VCaP (cell line): Measurements from ENCODE around the gene ICAM1.

Source experiments
- H3K27ac ChIP-seq: fragments of 450-650 bp; 2 replicates; pipeline ENCODE4 v1.5.1; 2017
- CTCF ChIP-seq: fragments of 450-650 bp; conservative IDR thresholded peaks from 2 replicates; pipeline ENCODE4 v1.5.1; 2017; ENCODE audit warnings: mild to moderate bottlenecking, moderate library complexity

ICAM1 gene

DNA sequence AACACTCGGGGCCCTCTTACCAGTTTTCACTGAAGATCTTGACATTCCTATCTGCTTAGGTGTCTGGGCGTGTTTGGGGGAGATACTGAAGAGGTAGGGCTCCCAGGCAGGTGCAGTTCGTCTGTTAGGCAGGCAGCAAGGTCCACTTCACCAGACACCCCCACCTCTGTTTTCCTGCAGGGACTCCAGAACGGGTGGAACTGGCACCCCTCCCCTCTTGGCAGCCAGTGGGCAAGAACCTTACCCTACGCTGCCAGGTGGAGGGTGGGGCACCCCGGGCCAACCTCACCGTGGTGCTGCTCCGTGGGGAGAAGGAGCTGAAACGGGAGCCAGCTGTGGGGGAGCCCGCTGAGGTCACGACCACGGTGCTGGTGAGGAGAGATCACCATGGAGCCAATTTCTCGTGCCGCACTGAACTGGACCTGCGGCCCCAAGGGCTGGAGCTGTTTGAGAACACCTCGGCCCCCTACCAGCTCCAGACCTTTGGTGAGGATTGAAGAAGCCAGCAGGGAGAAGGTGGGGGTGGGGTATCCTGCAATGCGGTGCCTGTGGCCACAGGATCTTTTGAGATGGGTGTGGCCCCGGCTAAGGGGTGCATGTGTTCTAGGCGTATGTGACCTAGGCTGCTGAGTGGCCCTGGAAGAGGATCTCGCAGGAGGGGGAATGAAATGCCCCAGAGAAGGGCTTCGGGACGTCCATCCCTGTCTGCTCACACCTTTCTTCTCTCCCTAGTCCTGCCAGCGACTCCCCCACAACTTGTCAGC is 12.6 kb downstream of the ICAM1 start:
- TF ChIP-seq CTCF: no peak
- no peak overlapping the region for H3K27ac ChIP-seq

- no peak for TF ChIP-seq CTCF
Observed at GRCh38 chr19:10284065-10284959, 13.4 kb downstream of the ICAM1 start.

DNA sequence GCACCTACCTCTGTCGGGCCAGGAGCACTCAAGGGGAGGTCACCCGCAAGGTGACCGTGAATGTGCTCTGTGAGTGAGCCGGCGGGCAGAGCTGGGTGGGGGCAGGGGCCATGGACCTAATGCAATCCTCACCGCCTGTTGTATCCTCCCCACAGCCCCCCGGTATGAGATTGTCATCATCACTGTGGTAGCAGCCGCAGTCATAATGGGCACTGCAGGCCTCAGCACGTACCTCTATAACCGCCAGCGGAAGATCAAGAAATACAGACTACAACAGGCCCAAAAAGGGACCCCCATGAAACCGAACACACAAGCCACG is 14.0 kb downstream of the ICAM1 start:
- TF ChIP-seq CTCF: no peak
- no peak overlapping the region for H3K27ac ChIP-seq

More at GRCh38 chr19:10284065-10284959, 13.4 kb downstream of the ICAM1 start:
- H3K27ac ChIP-seq: no peak overlapping the region

GRCh38 chr19:10285393-10285792 is 14.5 kb downstream of the ICAM1 start:
- no peak for TF ChIP-seq CTCF
- no peak overlapping the region for H3K27ac ChIP-seq

- TF ChIP-seq CTCF: no peak
- H3K27ac ChIP-seq: no peak within 1 kb of the TSS
Observed at GRCh38 chr19:10286803-10287737, 16.1 kb downstream of the ICAM1 start, which contains the start of gene ICAM4. Gene ICAM4 (plus strand): TSS chr19:10286955. CDS start chr19:10287013, 58 bp downstream.

- H3K27ac ChIP-seq: no peak overlapping the region; the same call in 1 of the 2 replicates
- TF ChIP-seq CTCF: no peak
Observed at GRCh38 chr19:10288662-10289166, 17.8 kb downstream of the ICAM1 start.
